K562 (cell line): ENCODE measurements around the gene CPT1B. TPM values are rescaled to one million over a fixed set of nuclear protein-coding genes. Genes with fewer than 3 reads are reported as not detected.

Experiments
- ATAC-seq: fragments of 200-7000 bp; cut with Tn5 transposase; 3 replicates; pipeline ENCODE4 v1.9.1; 2020; ENCODE audit warnings: moderate library complexity
- BruUV-seq: library from RNA; stranded (reverse); fragments of 400-500 nt; replicated peaks from 2 replicates; lab custom pipeline; 2021; lab: Mats Ljungman, UMichigan
- CTCF ChIA-PET: fragments of 300-600 bp; formaldehyde crosslinking; extraction: SDS; loops from one replicate; lab custom pipeline; 2021; ENCODE audit warnings: low intra/inter-chr PET ratio; lab: Yijun Ruan, JAX
- POLR2A ChIA-PET: fragments of 300-600, 350-650 bp; sonication (Branson Sonifier 250); formaldehyde crosslinking; extraction: SDS; loops from one replicate; lab custom pipeline; 2021; ENCODE audit warnings: antibody characterized with exemption, inconsistent platforms; lab: Yijun Ruan, JAX
- DNase-seq, 4 experiments: peaks; one replicate each; pipeline versions ENCODE4 v3.0.0 to v3.0.0-alpha.2; 2011 to 2018; ENCODE audit warnings: low spot score in 3 of 4, mixed read lengths in 3 of 4; ENCODE audit errors: extremely low read depth in 1 of 4
- FAIRE-seq: peaks from 2 replicates; lab custom pipeline; 2011; peaks lifted over from hg19 to GRCh38; lab: Jason Lieb, UNC
- H2AFZ ChIP-seq: 2 replicates; pipeline ENCODE4 v1.6.0; 2011; ENCODE audit warnings: low read depth, low read length, control low read depth, inconsistent platforms
- H3K27ac ChIP-seq: fragments of 200-600 bp; 3 replicates; pipeline ENCODE4 v1.8.0; 2011; ENCODE audit warnings: low read depth, mild to moderate bottlenecking, control low read depth, inconsistent platforms, low read length, moderate library complexity, mixed read lengths; ENCODE audit errors: extremely low read depth
- H3K27me3 ChIP-seq, 2 experiments: fragments of 300-600 bp in 1 of 2; 2 replicates in 1 of 2; 3 replicates in 1 of 2; pipeline versions ENCODE4 v1.6.0 to v1.8.0; 2011; ENCODE audit warnings: inconsistent platforms in 2 of 2, low read length in 2 of 2, mild to moderate bottlenecking in 1 of 2, mixed read lengths in 1 of 2, moderate library complexity in 1 of 2; ENCODE audit not compliant: control insufficient read depth in 2 of 2, insufficient read depth in 2 of 2
- H3K36me3 ChIP-seq: fragments of 300-600 bp; 3 replicates; pipeline ENCODE4 v1.8.0; 2011; ENCODE audit warnings: mild to moderate bottlenecking, low read length, inconsistent platforms; ENCODE audit not compliant: control insufficient read depth, insufficient read depth
- H3K4me1 ChIP-seq, 2 experiments: fragments of 200-600 bp in 1 of 2; replicated peaks in 1 of 2; 2 replicates in 1 of 2; 3 replicates in 1 of 2; pipeline versions ENCODE4 v1.5.1 to v1.8.0; 2011; ENCODE audit warnings: inconsistent platforms in 2 of 2, low read length in 2 of 2, mild to moderate bottlenecking in 1 of 2, mixed read lengths in 1 of 2, moderate library complexity in 1 of 2; ENCODE audit not compliant: control insufficient read depth in 2 of 2, insufficient read depth in 2 of 2
- H3K4me2 ChIP-seq: 2 replicates; pipeline ENCODE4 v1.6.1; 2011; ENCODE audit warnings: low read length, control low read depth, inconsistent platforms, mixed read lengths; ENCODE audit not compliant: insufficient read depth
- H3K4me3 ChIP-seq: fragments of 200-600 bp; sonication (generic), shearing (Covaris generic); 2 replicates; pipeline ENCODE4 v1.5.1; 2016; ENCODE audit warnings: control low read depth, inconsistent platforms
- H3K79me2 ChIP-seq: fragments of 200-600 bp; 3 replicates; pipeline ENCODE4 v1.8.0; 2011; ENCODE audit warnings: low read length, inconsistent platforms; ENCODE audit not compliant: control insufficient read depth, insufficient read depth
- H3K9ac ChIP-seq, 2 experiments: 2 replicates each; pipeline versions ENCODE4 v1.6.0 to v1.6.1; 2011; ENCODE audit warnings: low read depth in 2 of 2, low read length in 2 of 2, control low read depth in 1 of 2, inconsistent platforms in 1 of 2, mild to moderate bottlenecking in 1 of 2, mixed read lengths in 1 of 2; ENCODE audit not compliant: insufficient read depth in 1 of 2
- H3K9me1 ChIP-seq: one replicate; pipeline ENCODE4 v1.6.0; 2011; ENCODE audit warnings: inconsistent platforms, mild to moderate bottlenecking, low read length, moderate library complexity; ENCODE audit not compliant: control insufficient read depth, insufficient read depth
- H3K9me3 ChIP-seq: replicated peaks from 2 replicates; pipeline ENCODE4 v1.5.1; 2011; ENCODE audit warnings: low read depth, low read length, inconsistent platforms; ENCODE audit not compliant: control insufficient read depth, insufficient read depth
- H4K20me1 ChIP-seq: replicated peaks from 2 replicates; pipeline ENCODE4 v1.6.1; 2011; ENCODE audit warnings: low read length, inconsistent platforms, mixed read lengths; ENCODE audit not compliant: control insufficient read depth, insufficient read depth
- ETV1 ChIP-seq: fragments of 450-650 bp; conservative IDR thresholded peaks from 2 replicates; pipeline ENCODE4 v1.6.1; 2016; ENCODE audit warnings: missing genetic modification characterization, control low read depth, low read depth, missing compliant biosample characterization
- HSF4 ChIP-seq: fragments of 250-450 bp; sonication (Bioruptor Pico); IDR thresholded peaks from 2 replicates; pipeline ENCODE4 v2.1.2; 2022; ENCODE audit warnings: mild to moderate bottlenecking, moderate library complexity, borderline replicate concordance
- ILF3 ChIP-seq: fragments of 450-650 bp; IDR thresholded peaks from 2 replicates; pipeline ENCODE4 v1.6.1; 2018; ENCODE audit warnings: antibody characterized with exemption, mild to moderate bottlenecking, moderate library complexity, borderline replicate concordance
- JUNB ChIP-seq: fragments of 450-650 bp; formaldehyde crosslinking; conservative IDR thresholded peaks from 2 replicates; pipeline ENCODE4 v1.4.0; 2020; ENCODE audit warnings: mild to moderate bottlenecking
- KAT7 ChIP-seq: sonication (generic); formaldehyde crosslinking; IDR thresholded peaks from 2 replicates; pipeline ENCODE4 v1.8.0; 2022; ENCODE audit warnings: missing genetic modification reagents, mild to moderate bottlenecking, borderline replicate concordance
- LCOR ChIP-seq: sonication (generic); formaldehyde crosslinking; IDR thresholded peaks from 2 replicates; pipeline ENCODE4 v1.8.0; 2022; ENCODE audit warnings: mild to moderate bottlenecking, missing genetic modification reagents
- MIER1 ChIP-seq: fragments of 450-650 bp; IDR thresholded peaks from 2 replicates; pipeline ENCODE4 v1.6.1; 2016; ENCODE audit warnings: antibody characterized with exemption, mild to moderate bottlenecking, low read depth
- PTTG1 ChIP-seq: fragments of 450-650 bp; IDR thresholded peaks from 2 replicates; pipeline ENCODE4 v1.6.1; 2016; ENCODE audit warnings: low read depth, mild to moderate bottlenecking, missing genetic modification characterization, missing compliant biosample characterization
- RAD51 ChIP-seq: fragments of 450-650 bp; IDR thresholded peaks from 2 replicates; pipeline ENCODE4 v1.7.1; 2016; ENCODE audit warnings: low read depth, mild to moderate bottlenecking, borderline replicate concordance
- RERE ChIP-seq: sonication (generic); formaldehyde crosslinking; IDR thresholded peaks from 2 replicates; pipeline ENCODE4 v1.8.0; 2023; ENCODE audit warnings: missing genetic modification reagents, mild to moderate bottlenecking, borderline replicate concordance
- U2AF2 ChIP-seq: fragments of 200-400 bp; formaldehyde crosslinking; optimal IDR thresholded peaks from 2 replicates; pipeline ENCODE3; 2017; ENCODE audit warnings: low read depth, mild to moderate bottlenecking, low read length
- ZNF143 ChIP-seq: sonication (generic); formaldehyde crosslinking; IDR thresholded peaks from 2 replicates; pipeline ENCODE4 v1.9.0; 2022; ENCODE audit warnings: mild to moderate bottlenecking, missing genetic modification reagents
- ZNF174 ChIP-seq: fragments of 250-450 bp; sonication (Bioruptor Pico); IDR thresholded peaks from 2 replicates; pipeline ENCODE4 v1.4.0; 2020; ENCODE audit warnings: mild to moderate bottlenecking
- ZSCAN29 ChIP-seq: fragments of 450-650 bp; IDR thresholded peaks from 2 replicates; pipeline ENCODE4 v1.6.1; 2017
- WGBS: fragments of 100-300 bp; shearing (Covaris generic); methylation state at CpG from one replicate; pipeline ENCODE4 v1.1.6; 2016; ENCODE audit warnings: low coverage, mixed read lengths; ENCODE audit not compliant: insufficient coverage; ENCODE audit errors: missing lambda C conversion rate; 5-methylcytosine and 5-hydroxymethylcytosine counted together
- in situ Hi-C: fragments of 300-500 bp; cut with MboI; formaldehyde crosslinking; loops from 4 replicates; pipeline ENCODE4 v1.15.0; 2018; ENCODE audit warnings: inconsistent platforms, mixed read lengths
- intact Hi-C: fragments of 100-400 bp; cut with micrococcal nuclease; formaldehyde crosslinking; loops from 2 replicates; pipeline ENCODE4 v1.14.2; 2022
- polyA plus RNA-seq, 8 experiments: library from polyadenylated mRNA; depleted of rRNA in 4 of 8; stranded (reverse) in 5 of 8; unstranded in 3 of 8; fragments of >200 nt; fragmentation: Nextera tagmentation in 2 of 8; fragmentation: Illumina TruSeq in 1 of 8; extraction: Ambion mirVana in 2 of 8; extraction: Trizol in 1 of 8; gene quantifications; 2 replicates each; pipeline versions ENCODE4 v1.2.1 to v1.2.3, GENCODE V29; 2011 to 2014; ENCODE audit warnings: inconsistent platforms in 1 of 8, missing spikeins in 1 of 8
- total RNA-seq, 7 experiments: library from RNA; depleted of rRNA in 6 of 7; stranded (reverse); fragments of >200 nt in 6 of 7; fragmentation: Illumina TruSeq in 2 of 7; extraction: Trizol in 2 of 7; gene quantifications; 2 replicates each; pipeline versions ENCODE4 v1.2.1 to v1.2.3, GENCODE V29; 2011 to 2021; ENCODE audit warnings: low replicate concordance in 1 of 7
- TF ChIP-seq, protein P1 (sequence below): fragments of 250-450 bp; sonication (Bioruptor Pico); IDR thresholded peaks from 2 replicates; pipeline ENCODE4 v1.6.1; 2021; ENCODE audit warnings: mild to moderate bottlenecking
- TF ChIP-seq, protein P2 (sequence below): fragments of 250-450 bp; sonication (Bioruptor Pico); IDR thresholded peaks from 2 replicates; pipeline ENCODE4 v1.4.0; 2020; ENCODE audit warnings: mild to moderate bottlenecking

CPT1B gene
- total and polyA plus RNA-seq, 9 of the 15 experiments (the other 6 are each of a cell fraction or from before 2014, with no cell fraction given), result 0.35 to 6.1 (median 2.6) TPM

- no TSS peak for BruUV-seq
- 85% methylated on average over 11 of the region's 19 CpGs for WGBS
- no peaks in the 10 kb centered on the region for H3K27me3 ChIP-seq
- no peaks in the 10 kb centered on the region for H3K79me2 ChIP-seq
- in situ Hi-C loops (no loop called here), intact Hi-C loops (no loop called here)
- no peak overlapping the region for H3K4me2 ChIP-seq
- H4K20me1 ChIP-seq, result no peaks in the 10 kb centered on the region
- no peak overlapping the region for H2AFZ ChIP-seq
- no peaks in the 10 kb centered on the region for H3K36me3 ChIP-seq
- FAIRE-seq (peak; percentile 23), ATAC-seq (no peak), DNase-seq (no peak)
- no peak overlapping the region for H3K4me3 ChIP-seq
- no peak overlapping the region for H3K9ac ChIP-seq
- ChIA-PET CTCF (no interaction called here), POLR2A (interaction anchor here (0.6 kb wide), 1 partner anchor 17 kb away, joined by 5 read pairs; no protein-coding TSS in a partner anchor)
- no peak for TF ChIP-seq JUNB (CRISPR knock-in tag)
- TF ChIP-seq U2AF2, result no peak
- no peak for TF ChIP-seq RAD51
- TF ChIP-seq HSF4 (CRISPR knock-in tag), result no peak
- no peak for TF ChIP-seq ZSCAN29
- no peak for TF ChIP-seq MIER1
- TF ChIP-seq ETV1 (tag), result no peak
- TF ChIP-seq ILF3, result no peak
- no peak for TF ChIP-seq ZNF143 (CRISPR knock-in tag)
- TF ChIP-seq PTTG1 (tag), result no peak
- TF ChIP-seq, protein P1, sequence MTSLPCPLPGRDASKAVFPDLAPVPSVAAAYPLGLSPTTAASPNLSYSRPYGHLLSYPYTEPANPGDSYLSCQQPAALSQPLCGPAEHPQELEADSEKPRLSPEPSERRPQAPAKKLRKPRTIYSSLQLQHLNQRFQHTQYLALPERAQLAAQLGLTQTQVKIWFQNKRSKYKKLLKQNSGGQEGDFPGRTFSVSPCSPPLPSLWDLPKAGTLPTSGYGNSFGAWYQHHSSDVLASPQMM (CRISPR knock-in tag), result no peak
- TF ChIP-seq ZNF174, result no peak
- TF ChIP-seq KAT7 (CRISPR knock-in tag), result no peak
- TF ChIP-seq, protein P2, sequence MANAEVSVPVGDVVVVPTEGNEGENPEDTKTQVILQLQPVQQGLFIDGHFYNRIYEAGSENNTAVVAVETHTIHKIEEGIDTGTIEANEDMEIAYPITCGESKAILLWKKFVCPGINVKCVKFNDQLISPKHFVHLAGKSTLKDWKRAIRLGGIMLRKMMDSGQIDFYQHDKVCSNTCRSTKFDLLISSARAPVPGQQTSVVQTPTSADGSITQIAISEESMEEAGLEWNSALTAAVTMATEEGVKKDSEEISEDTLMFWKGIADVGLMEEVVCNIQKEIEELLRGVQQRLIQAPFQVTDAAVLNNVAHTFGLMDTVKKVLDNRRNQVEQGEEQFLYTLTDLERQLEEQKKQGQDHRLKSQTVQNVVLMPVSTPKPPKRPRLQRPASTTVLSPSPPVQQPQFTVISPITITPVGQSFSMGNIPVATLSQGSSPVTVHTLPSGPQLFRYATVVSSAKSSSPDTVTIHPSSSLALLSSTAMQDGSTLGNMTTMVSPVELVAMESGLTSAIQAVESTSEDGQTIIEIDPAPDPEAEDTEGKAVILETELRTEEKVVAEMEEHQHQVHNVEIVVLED (CRISPR knock-in tag), result no peak
- TF ChIP-seq LCOR, result no peak
- TF ChIP-seq RERE (CRISPR knock-in tag), result no peak
- peaks cover 15 to 34% of the 10 kb centered on the region in 2 experiments for H3K4me1 ChIP-seq
- H3K9me3 ChIP-seq, result no peaks in the 10 kb centered on the region
- H3K9me1 ChIP-seq, result no peaks in the 10 kb centered on the region
- H3K27ac ChIP-seq, result no peak overlapping the region
These were observed 35.8 kb downstream of the CPT1B start for GRCh38 chr22:50542416-50542927.
